HepG2 (cell line): ENCODE measurements around the gene MRPL38. TPM values are rescaled to one million over a fixed set of nuclear protein-coding genes. Genes with fewer than 3 reads are reported as not detected.
A peak's percentile ranks its signal among the peaks of the same experiment; 100 is the strongest.

Source experiments
- ADNP ChIP-seq: sonication (generic); formaldehyde crosslinking; IDR thresholded peaks from 2 replicates; pipeline ENCODE4 v1.4.0; 2020; ENCODE audit warnings: missing genetic modification reagents
- ARNTL ChIP-seq: sonication (generic); formaldehyde crosslinking; IDR thresholded peaks from 2 replicates; pipeline ENCODE4 v1.4.0; 2020; ENCODE audit warnings: mild to moderate bottlenecking, missing genetic modification reagents
- ATAD3A ChIP-seq: sonication (generic); formaldehyde crosslinking; IDR thresholded peaks from 2 replicates; pipeline ENCODE4 v1.4.0; 2020; ENCODE audit warnings: missing genetic modification reagents
- CREB1 ChIP-seq, 2 experiments: fragments of 450-650 bp in 1 of 2; IDR thresholded peaks; 2 replicates each; pipeline ENCODE4 v1.6.1; 2016 to 2017; ENCODE audit warnings: control low read depth in 1 of 2, mild to moderate bottlenecking in 1 of 2, missing compliant biosample characterization in 1 of 2, missing genetic modification characterization in 1 of 2
- FOSL1 ChIP-seq: sonication (generic); formaldehyde crosslinking; IDR thresholded peaks from 2 replicates; pipeline ENCODE4 v1.9.0; 2021; ENCODE audit warnings: missing genetic modification reagents, borderline replicate concordance
- FOXA1 ChIP-seq, 2 experiments: fragments of 450-650 bp in 1 of 2; sonication (generic) in 1 of 2; formaldehyde crosslinking in 1 of 2; IDR thresholded peaks; 2 replicates each; pipeline versions ENCODE4 v1.4.0 to v1.6.1; 2016 to 2020; ENCODE audit warnings: missing genetic modification reagents in 1 of 2
- HNRNPK ChIP-seq: fragments of 200-400 bp; formaldehyde crosslinking; IDR thresholded peaks from 2 replicates; pipeline ENCODE4 v1.6.1; 2018; ENCODE audit warnings: low read length, low read depth, moderate library complexity, mild to moderate bottlenecking; ENCODE audit not compliant: poor library complexity, severe bottlenecking
- IKZF4 ChIP-seq: sonication (generic); formaldehyde crosslinking; IDR thresholded peaks from 2 replicates; pipeline ENCODE4 v1.5.1; 2020; ENCODE audit warnings: borderline replicate concordance, mild to moderate bottlenecking, low read depth, missing genetic modification reagents; ENCODE audit errors: not compliant biosample characterization
- MED13 ChIP-seq: sonication (generic); formaldehyde crosslinking; IDR thresholded peaks from 2 replicates; pipeline ENCODE4 v1.5.0; 2020; ENCODE audit warnings: missing genetic modification reagents
- MIER3 ChIP-seq: IDR thresholded peaks from 2 replicates; pipeline ENCODE4 v1.6.1; 2016; ENCODE audit warnings: missing compliant biosample characterization, borderline replicate concordance
- MTF1 ChIP-seq: sonication (generic); formaldehyde crosslinking; IDR thresholded peaks from 2 replicates; pipeline ENCODE4 v1.5.0; 2020; ENCODE audit warnings: missing genetic modification reagents
- NFE2L2 ChIP-seq: fragments of 150-350 bp; IDR thresholded peaks from 2 replicates; pipeline ENCODE4 v1.6.1; 2014; ENCODE audit warnings: low read length
- NR2F6 ChIP-seq, 2 experiments: IDR thresholded peaks; 2 replicates each; pipeline ENCODE4 v1.6.1; 2016; ENCODE audit warnings: antibody characterized with exemption in 1 of 2, mild to moderate bottlenecking in 1 of 2
- POLR2A ChIP-seq, 2 experiments: IDR thresholded peaks; 2 replicates each; pipeline ENCODE4 v1.6.1; 2011; ENCODE audit warnings: low read depth in 2 of 2, low read length in 2 of 2, mild to moderate bottlenecking in 1 of 2, moderate library complexity in 1 of 2; ENCODE audit not compliant: insufficient read depth in 1 of 2
- RARG ChIP-seq: sonication (generic); formaldehyde crosslinking; IDR thresholded peaks from 2 replicates; pipeline ENCODE4 v1.4.0; 2020; ENCODE audit warnings: low read depth, mild to moderate bottlenecking, missing genetic modification reagents
- RBFOX2 ChIP-seq: fragments of 200-400 bp; formaldehyde crosslinking; IDR thresholded peaks from 2 replicates; pipeline ENCODE4 v1.6.1; 2017; ENCODE audit warnings: low read depth, mild to moderate bottlenecking, low read length
- RFXAP ChIP-seq: sonication (generic); formaldehyde crosslinking; IDR thresholded peaks from 2 replicates; pipeline ENCODE4 v1.4.0; 2020; ENCODE audit warnings: missing genetic modification reagents, borderline replicate concordance
- ZNF317 ChIP-seq: sonication (generic); formaldehyde crosslinking; IDR thresholded peaks from 2 replicates; pipeline ENCODE4 v1.5.0; 2020; ENCODE audit warnings: mild to moderate bottlenecking, missing genetic modification reagents
- ZNF333 ChIP-seq: sonication (generic); formaldehyde crosslinking; IDR thresholded peaks from 2 replicates; pipeline ENCODE4 v1.4.0; 2020; ENCODE audit warnings: mild to moderate bottlenecking, missing genetic modification reagents, borderline replicate concordance
- ZNF34 ChIP-seq: sonication (generic); formaldehyde crosslinking; IDR thresholded peaks from 2 replicates; pipeline ENCODE4 v1.4.0; 2020; ENCODE audit warnings: mild to moderate bottlenecking, missing genetic modification reagents, borderline replicate concordance
- ZNF441 ChIP-seq: sonication (generic); formaldehyde crosslinking; IDR thresholded peaks from 2 replicates; pipeline ENCODE4 v1.7.0; 2021; ENCODE audit warnings: missing genetic modification reagents, borderline replicate concordance
- ZNF562 ChIP-seq: sonication (generic); formaldehyde crosslinking; IDR thresholded peaks from 2 replicates; pipeline ENCODE4 v1.8.0; 2022; ENCODE audit warnings: missing genetic modification reagents, borderline replicate concordance
- ZNF605 ChIP-seq: sonication (generic); formaldehyde crosslinking; IDR thresholded peaks from 2 replicates; pipeline ENCODE4 v1.8.0; 2022; ENCODE audit warnings: mild to moderate bottlenecking, missing genetic modification reagents
- ZNF670 ChIP-seq: sonication (generic); formaldehyde crosslinking; IDR thresholded peaks from 2 replicates; pipeline ENCODE4 v1.8.0; 2022; ENCODE audit warnings: mild to moderate bottlenecking, missing genetic modification reagents, borderline replicate concordance
- ZNF720 ChIP-seq: sonication (generic); formaldehyde crosslinking; IDR thresholded peaks from 2 replicates; pipeline ENCODE4 v1.4.0; 2020; ENCODE audit warnings: missing genetic modification reagents
- ZNF724P ChIP-seq: sonication (generic); formaldehyde crosslinking; IDR thresholded peaks from 2 replicates; pipeline ENCODE4 v1.8.0; 2022; ENCODE audit warnings: missing genetic modification reagents, borderline replicate concordance
- polyA plus RNA-seq, 8 experiments: library from polyadenylated mRNA; depleted of rRNA in 3 of 8; stranded (reverse) in 7 of 8; unstranded in 1 of 8; fragments of >200 nt; fragmentation: Illumina TruSeq in 4 of 8; extraction: Trizol in 4 of 8; gene quantifications; 2 replicates each; pipeline versions ENCODE4 v1.2.1 to v1.2.3, GENCODE V29; 2011 to 2016; ENCODE audit warnings: low read depth in 4 of 8, missing spikeins in 1 of 8, mixed read lengths in 1 of 8; ENCODE audit not compliant: insufficient read depth in 1 of 8
- total RNA-seq, 5 experiments: library from RNA; depleted of rRNA; stranded (reverse); fragments of >200 nt; fragmentation: Illumina TruSeq; extraction: Trizol; gene quantifications; 2 replicates each; pipeline ENCODE4 v1.2.3, GENCODE V29; 2016; ENCODE audit warnings: low read depth in 1 of 5
- TF ChIP-seq, protein P1 (sequence below): sonication (generic); formaldehyde crosslinking; IDR thresholded peaks from 2 replicates; pipeline ENCODE4 v1.4.0; 2020; ENCODE audit warnings: mild to moderate bottlenecking, missing genetic modification reagents
- TF ChIP-seq, protein P2 (sequence below): sonication (generic); formaldehyde crosslinking; IDR thresholded peaks from 2 replicates; pipeline ENCODE4 v1.5.0; 2020; ENCODE audit warnings: mild to moderate bottlenecking, missing genetic modification reagents

The MRPL38 gene
- total and polyA plus RNA-seq, 2 of the 13 experiments (the other 11 are each of a cell fraction or from before 2014, with no cell fraction given): 83.7 to 125 TPM

GRCh38 chr17:75894049-75894733 is 10.5 kb downstream of the MRPL38 start (continued):
- TF ChIP-seq IKZF4 (CRISPR knock-in tag) (no peak), MIER3 (CRISPR knock-in tag) (no peak), NR2F6 (IDR thresholded peaks at IDR 0.05) (no peak), NR2F6 (CRISPR knock-in tag; IDR thresholded peaks at IDR 0.05) (no peak), ADNP (CRISPR knock-in tag) (no peak), ATAD3A (CRISPR knock-in tag) (no peak), POLR2A (IDR thresholded peaks at IDR 0.05; ENCODE audit: insufficient read depth in 1 of 2, low read depth in 2 of 2, low read length in 2 of 2) (peak in 1 of 2 experiments; percentile 37; a peak in 1 of 4 replicates), ZNF605 (no peak; the same call in 1 of the 2 replicates), ZNF333 (CRISPR knock-in tag) (peak; percentile 84), MTF1 (CRISPR knock-in tag) (no peak), RARG (CRISPR knock-in tag) (no peak), ZNF317 (CRISPR knock-in tag) (peak; percentile 13), ZNF441 (CRISPR knock-in tag) (no peak), CREB1 (IDR thresholded peaks at IDR 0.05) (no peak), CREB1 (CRISPR knock-in tag; IDR thresholded peaks at IDR 0.05) (no peak), ZNF670 (CRISPR knock-in tag) (no peak), RBFOX2 (no peak), HNRNPK (no peak), ZNF562 (CRISPR knock-in tag) (no peak), ARNTL (no peak), NFE2L2 (no peak), ZNF34 (CRISPR knock-in tag) (no peak), ZNF724P (CRISPR knock-in tag) (no peak), RFXAP (CRISPR knock-in tag) (no peak), MED13 (CRISPR knock-in tag) (no peak), FOSL1 (no peak), ZNF720 (CRISPR knock-in tag) (no peak), FOXA1 (IDR thresholded peaks at IDR 0.05) (no peak), FOXA1 (CRISPR knock-in tag; IDR thresholded peaks at IDR 0.05) (no peak)
- TF ChIP-seq, protein P1, sequence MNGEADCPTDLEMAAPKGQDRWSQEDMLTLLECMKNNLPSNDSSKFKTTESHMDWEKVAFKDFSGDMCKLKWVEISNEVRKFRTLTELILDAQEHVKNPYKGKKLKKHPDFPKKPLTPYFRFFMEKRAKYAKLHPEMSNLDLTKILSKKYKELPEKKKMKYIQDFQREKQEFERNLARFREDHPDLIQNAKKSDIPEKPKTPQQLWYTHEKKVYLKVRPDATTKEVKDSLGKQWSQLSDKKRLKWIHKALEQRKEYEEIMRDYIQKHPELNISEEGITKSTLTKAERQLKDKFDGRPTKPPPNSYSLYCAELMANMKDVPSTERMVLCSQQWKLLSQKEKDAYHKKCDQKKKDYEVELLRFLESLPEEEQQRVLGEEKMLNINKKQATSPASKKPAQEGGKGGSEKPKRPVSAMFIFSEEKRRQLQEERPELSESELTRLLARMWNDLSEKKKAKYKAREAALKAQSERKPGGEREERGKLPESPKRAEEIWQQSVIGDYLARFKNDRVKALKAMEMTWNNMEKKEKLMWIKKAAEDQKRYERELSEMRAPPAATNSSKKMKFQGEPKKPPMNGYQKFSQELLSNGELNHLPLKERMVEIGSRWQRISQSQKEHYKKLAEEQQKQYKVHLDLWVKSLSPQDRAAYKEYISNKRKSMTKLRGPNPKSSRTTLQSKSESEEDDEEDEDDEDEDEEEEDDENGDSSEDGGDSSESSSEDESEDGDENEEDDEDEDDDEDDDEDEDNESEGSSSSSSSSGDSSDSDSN: no peak; the same call in 1 of the 2 replicates
- TF ChIP-seq, protein P2, sequence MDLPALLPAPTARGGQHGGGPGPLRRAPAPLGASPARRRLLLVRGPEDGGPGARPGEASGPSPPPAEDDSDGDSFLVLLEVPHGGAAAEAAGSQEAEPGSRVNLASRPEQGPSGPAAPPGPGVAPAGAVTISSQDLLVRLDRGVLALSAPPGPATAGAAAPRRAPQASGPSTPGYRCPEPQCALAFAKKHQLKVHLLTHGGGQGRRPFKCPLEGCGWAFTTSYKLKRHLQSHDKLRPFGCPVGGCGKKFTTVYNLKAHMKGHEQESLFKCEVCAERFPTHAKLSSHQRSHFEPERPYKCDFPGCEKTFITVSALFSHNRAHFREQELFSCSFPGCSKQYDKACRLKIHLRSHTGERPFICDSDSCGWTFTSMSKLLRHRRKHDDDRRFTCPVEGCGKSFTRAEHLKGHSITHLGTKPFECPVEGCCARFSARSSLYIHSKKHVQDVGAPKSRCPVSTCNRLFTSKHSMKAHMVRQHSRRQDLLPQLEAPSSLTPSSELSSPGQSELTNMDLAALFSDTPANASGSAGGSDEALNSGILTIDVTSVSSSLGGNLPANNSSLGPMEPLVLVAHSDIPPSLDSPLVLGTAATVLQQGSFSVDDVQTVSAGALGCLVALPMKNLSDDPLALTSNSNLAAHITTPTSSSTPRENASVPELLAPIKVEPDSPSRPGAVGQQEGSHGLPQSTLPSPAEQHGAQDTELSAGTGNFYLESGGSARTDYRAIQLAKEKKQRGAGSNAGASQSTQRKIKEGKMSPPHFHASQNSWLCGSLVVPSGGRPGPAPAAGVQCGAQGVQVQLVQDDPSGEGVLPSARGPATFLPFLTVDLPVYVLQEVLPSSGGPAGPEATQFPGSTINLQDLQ (CRISPR knock-in tag): no peak
